ENCODE results near the gene TRPM1.

Gene TRPM1

DNA sequence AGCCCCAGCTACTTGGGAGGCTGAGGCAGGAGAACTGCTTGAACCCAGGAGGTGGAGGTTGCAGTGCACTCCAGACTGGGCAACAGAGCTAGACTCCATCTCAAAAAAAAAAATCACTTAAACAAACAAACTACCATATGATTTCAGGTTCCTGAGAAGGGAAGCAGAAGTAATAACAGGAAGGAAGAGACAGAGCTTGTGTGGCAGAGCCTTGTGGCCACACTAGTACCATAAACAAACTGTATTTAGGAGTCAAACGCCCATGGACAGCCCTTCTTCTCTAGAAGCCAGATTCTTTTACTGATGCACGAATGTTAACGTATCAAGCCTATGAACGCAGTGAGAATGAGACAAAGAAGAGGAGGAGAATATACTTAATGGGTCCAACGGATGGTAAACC, 122.1 kb downstream of the TRPM1 start:
- H3K27me3 ChIP-seq (replicated peaks), result no peaks in the 10 kb centered on the region
- in situ Hi-C loops (cut with HindIII; ENCODE audit: low pct_ligation_motif_present, low sequenced_read_pairs), result no loop called here
- no peaks in the 10 kb centered on the region for H3K36me3 ChIP-seq (replicated peaks)
- H3K27ac ChIP-seq, result no peak overlapping the region
- no peak overlapping the region for H3K4me3 ChIP-seq (ENCODE audit: low read depth, low read length)
- TF ChIP-seq, protein P1, sequence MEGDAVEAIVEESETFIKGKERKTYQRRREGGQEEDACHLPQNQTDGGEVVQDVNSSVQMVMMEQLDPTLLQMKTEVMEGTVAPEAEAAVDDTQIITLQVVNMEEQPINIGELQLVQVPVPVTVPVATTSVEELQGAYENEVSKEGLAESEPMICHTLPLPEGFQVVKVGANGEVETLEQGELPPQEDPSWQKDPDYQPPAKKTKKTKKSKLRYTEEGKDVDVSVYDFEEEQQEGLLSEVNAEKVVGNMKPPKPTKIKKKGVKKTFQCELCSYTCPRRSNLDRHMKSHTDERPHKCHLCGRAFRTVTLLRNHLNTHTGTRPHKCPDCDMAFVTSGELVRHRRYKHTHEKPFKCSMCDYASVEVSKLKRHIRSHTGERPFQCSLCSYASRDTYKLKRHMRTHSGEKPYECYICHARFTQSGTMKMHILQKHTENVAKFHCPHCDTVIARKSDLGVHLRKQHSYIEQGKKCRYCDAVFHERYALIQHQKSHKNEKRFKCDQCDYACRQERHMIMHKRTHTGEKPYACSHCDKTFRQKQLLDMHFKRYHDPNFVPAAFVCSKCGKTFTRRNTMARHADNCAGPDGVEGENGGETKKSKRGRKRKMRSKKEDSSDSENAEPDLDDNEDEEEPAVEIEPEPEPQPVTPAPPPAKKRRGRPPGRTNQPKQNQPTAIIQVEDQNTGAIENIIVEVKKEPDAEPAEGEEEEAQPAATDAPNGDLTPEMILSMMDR (IDR thresholded peaks at IDR 0.05; ENCODE audit: low read depth, low read length, missing control alignments), result no peak
- DNase-seq, result no peak

DNA sequence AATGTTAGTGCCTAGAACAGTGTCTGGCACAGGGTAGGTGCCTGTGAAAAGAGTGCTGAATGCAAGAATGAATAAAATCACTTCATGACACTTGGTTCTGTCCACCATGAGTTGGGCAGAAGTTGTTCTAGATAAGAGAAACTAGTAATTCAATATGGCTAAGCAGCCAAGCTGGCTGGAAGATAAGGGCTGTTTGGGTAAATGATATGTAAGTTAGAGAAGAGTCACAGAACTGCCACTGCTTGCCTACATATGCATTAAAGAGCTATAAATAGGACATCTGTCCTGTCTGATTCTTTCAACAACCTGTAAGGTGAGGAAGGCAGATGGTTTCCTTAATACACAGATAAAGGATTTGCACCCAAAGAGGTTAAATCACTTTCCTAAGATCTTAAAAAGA, 123.2 kb downstream of the TRPM1 start:
- TF ChIP-seq, protein P1 (IDR thresholded peaks at IDR 0.05; ENCODE audit: low read depth, low read length, missing control alignments), result no peak
- DNase-seq, result no peak
- Histone ChIP-seq H3K27me3 (replicated peaks) (no peaks in the 10 kb centered on the region), H3K36me3 (replicated peaks) (peaks cover 6% of the 10 kb centered on the region), H3K27ac (no peak overlapping the region), H3K4me3 (ENCODE audit: low read depth, low read length) (no peak overlapping the region)
- in situ Hi-C loops (cut with HindIII; ENCODE audit: low pct_ligation_motif_present, low sequenced_read_pairs), result no loop called here

DNA sequence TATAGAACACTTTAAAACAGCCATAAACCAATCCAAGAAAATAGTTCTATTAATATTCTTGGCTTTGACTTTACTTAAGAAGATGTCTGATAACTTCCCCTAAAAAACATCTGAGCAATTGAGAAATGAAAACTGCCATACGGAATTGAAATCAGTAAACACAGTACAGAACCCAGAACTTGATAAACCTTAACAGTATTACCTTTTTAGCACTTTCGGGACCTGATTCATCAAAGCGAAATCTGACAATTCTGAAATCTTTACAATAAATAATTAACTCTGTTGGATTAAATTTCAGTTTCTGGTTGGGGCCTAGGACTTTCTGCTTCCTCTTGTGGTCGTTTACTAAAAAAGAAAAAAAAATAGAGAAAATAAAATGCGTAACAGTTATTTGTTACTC, 127.4 kb downstream of the TRPM1 start:
- H3K27me3 ChIP-seq (replicated peaks), result no peaks in the 10 kb centered on the region
- no peak overlapping the region for H3K4me3 ChIP-seq (ENCODE audit: low read depth, low read length)
- H3K36me3 ChIP-seq (replicated peaks), result peaks cover 12% of the 10 kb centered on the region
- TF ChIP-seq, protein P1 (IDR thresholded peaks at IDR 0.05; ENCODE audit: low read depth, low read length, missing control alignments), result no peak
- no peak overlapping the region for H3K27ac ChIP-seq
- no peak for DNase-seq
- in situ Hi-C loops (cut with HindIII; ENCODE audit: low pct_ligation_motif_present, low sequenced_read_pairs), result no loop called here

DNA sequence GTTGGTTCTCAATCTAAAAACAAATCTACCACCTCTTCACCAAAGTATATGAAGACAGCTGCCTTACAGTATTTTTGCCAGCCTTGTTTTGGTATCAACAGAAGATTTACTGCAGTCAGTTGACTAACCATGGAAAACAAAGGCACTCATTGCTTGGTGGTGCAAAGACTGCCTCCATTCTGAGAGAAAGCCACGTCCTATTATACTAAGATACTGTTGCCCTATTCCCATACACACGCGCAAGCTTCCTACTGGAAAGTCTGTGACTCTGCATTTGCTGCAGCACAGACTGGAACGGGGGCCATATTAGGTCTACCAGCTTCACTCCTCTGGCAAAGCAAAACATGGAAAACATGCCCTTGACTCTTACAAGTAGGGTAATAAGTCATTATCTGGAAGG, 128.1 kb downstream of the TRPM1 start:
- TF ChIP-seq, protein P1 (IDR thresholded peaks at IDR 0.05; ENCODE audit: low read depth, low read length, missing control alignments), result no peak
- Histone ChIP-seq H3K27ac (no peak overlapping the region), H3K4me3 (ENCODE audit: low read depth, low read length) (no peak overlapping the region), H3K27me3 (replicated peaks) (no peaks in the 10 kb centered on the region), H3K36me3 (replicated peaks) (peaks cover 14% of the 10 kb centered on the region)
- in situ Hi-C loops (cut with HindIII; ENCODE audit: low pct_ligation_motif_present, low sequenced_read_pairs), result no loop called here
- no peak for DNase-seq

DNA sequence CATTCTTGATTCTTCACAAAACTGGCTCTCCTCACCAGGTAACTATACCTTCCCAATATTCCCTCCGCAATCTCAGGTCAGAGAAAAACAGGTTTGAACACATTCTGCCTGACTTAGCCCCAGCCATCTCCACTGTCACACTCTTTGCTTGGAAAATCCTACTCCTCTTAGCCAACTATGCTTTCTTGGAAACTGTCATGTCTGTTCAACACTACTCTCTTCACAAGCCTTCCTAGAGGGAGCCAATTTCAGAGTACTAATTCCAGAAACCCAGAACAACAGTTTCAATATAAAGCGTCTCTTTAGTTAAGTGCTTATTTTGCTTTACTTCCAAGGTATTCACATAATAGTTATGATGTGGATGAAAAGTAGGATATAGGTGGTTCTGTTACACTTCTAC, 131.8 kb downstream of the TRPM1 start:
- DNase-seq, result no peak
- in situ Hi-C loops (cut with HindIII; ENCODE audit: low pct_ligation_motif_present, low sequenced_read_pairs), result no loop called here
- no peaks in the 10 kb centered on the region for H3K27me3 ChIP-seq (replicated peaks)
- no peak overlapping the region for H3K4me3 ChIP-seq (ENCODE audit: low read depth, low read length)
- H3K27ac ChIP-seq, result no peak overlapping the region
- TF ChIP-seq, protein P1 (IDR thresholded peaks at IDR 0.05; ENCODE audit: low read depth, low read length, missing control alignments), result no peak
- H3K36me3 ChIP-seq (replicated peaks), result peaks cover 21% of the 10 kb centered on the region

DNA sequence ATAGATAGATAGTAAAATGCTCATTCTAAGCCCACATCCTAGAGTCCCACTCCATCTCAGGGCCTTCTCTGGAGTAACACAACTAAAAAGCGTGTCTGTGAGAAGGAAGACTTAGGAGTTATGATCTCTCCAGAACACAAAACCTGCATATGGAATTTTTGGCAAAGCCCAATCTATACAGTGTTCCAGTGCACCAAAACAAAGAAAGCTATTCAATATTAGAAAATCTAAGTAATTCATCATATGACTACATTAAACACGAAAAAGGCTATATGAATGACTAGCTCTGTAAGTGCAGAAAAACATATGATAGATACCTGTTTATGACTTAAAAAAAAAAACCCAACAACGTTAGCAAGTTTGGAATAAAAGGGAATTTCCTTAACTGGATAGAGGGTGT, 137.8 kb downstream of the TRPM1 start:
- in situ Hi-C loops (cut with HindIII; ENCODE audit: low pct_ligation_motif_present, low sequenced_read_pairs), result no loop called here

More for the DNA sequence above, 137.8 kb downstream of the TRPM1 start:
- no peak overlapping the region for H3K4me3 ChIP-seq (ENCODE audit: low read depth, low read length)
- H3K36me3 ChIP-seq (replicated peaks), result peaks cover 13% of the 10 kb centered on the region
- no peak overlapping the region for H3K27ac ChIP-seq
- TF ChIP-seq, protein P1 (IDR thresholded peaks at IDR 0.05; ENCODE audit: low read depth, low read length, missing control alignments), result no peak
- H3K27me3 ChIP-seq (replicated peaks), result no peaks in the 10 kb centered on the region
- no peak for DNase-seq

All from brain microvascular endothelial cell (primary cell).